T-helper 17 cell (primary cell): ENCODE data around the gene WFDC8. TPM values are rescaled to one million over a fixed set of nuclear protein-coding genes. Genes with fewer than 3 reads are reported as not detected.
A peak's percentile ranks its signal among the peaks of the same experiment; 100 is the strongest.
"Not testable (repeated sequence)": the region's sequence is repeated elsewhere in the genome, so short reads cannot be mapped to it uniquely, and the experiment has no call there.

Experiments
- ATAC-seq: fragments of 150-1000 bp; cut with Tn5 transposase; 2 replicates; pipeline ENCODE4 v1.10.0; 2021; ENCODE audit warnings: mild to moderate bottlenecking, moderate library complexity
- DNase-seq, 3 donors: peaks; one replicate each; pipeline versions ENCODE4 v3.0.0 to v3.0.0-alpha.2; 2020 to 2021
- H3K9me3 ChIP-seq: one replicate; pipeline ENCODE4 v1.7.0; 2013; ENCODE audit warnings: low read length, mild to moderate bottlenecking; ENCODE audit not compliant: control insufficient read depth, poor library complexity, severe bottlenecking
- H3K27ac Mint-ChIP-seq: one replicate; pipeline ENCODE4 v1.8.0; 2022; ENCODE audit warnings: mild to moderate bottlenecking, moderate library complexity, mixed read lengths
- H3K27me3 Mint-ChIP-seq: one replicate; pipeline ENCODE4 v1.8.0; 2022; ENCODE audit warnings: mixed read lengths
- H3K36me3 Mint-ChIP-seq: one replicate; pipeline ENCODE4 v1.8.0; 2022; ENCODE audit warnings: low read depth, mixed read lengths
- H3K4me1 Mint-ChIP-seq: one replicate; pipeline ENCODE4 v1.8.0; 2022; ENCODE audit warnings: mild to moderate bottlenecking, mixed read lengths
- H3K4me3 Mint-ChIP-seq: one replicate; pipeline ENCODE4 v1.8.0; 2022; ENCODE audit warnings: mild to moderate bottlenecking, moderate library complexity, mixed read lengths
- total RNA-seq, 4 donors: library from RNA in 2 of 4; stranded (reverse) in 2 of 4; gene quantifications; one replicate each; pipeline ENCODE4 v1.2.3 and lab custom pipeline; 2022 to 2026

Gene WFDC8
- total RNA-seq (not detected), total RNA-seq (lab: John Stamatoyannopoulos, UW) (0 reads per million in 2 donors)

DNA sequence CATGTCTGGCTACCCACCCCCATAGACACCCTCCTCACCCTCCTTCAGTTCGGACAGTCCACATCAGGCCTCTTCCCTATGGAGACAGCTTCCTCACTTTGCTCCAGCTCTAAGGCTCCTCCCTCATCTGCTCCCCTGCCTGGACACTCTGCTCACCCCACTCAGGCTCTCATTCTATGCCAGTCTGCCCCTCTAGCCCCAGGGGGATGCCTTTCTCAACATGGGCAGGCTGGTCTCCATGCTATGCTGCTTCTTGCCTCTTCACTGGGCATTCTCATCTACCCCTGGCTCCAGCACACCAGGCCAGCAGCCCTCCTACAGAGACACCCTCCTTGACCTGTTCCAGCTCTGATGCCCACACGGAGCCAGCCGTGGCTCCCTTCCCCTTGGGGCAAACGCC is at the start of gene WFDC8:
TSS of gene WFDC8 (minus strand) at position 101 of the 400 bp plus-strand sequence. CDS start at position 64, 37 bp downstream.
- Mint-ChIP-seq H3K27ac (no peak within 1 kb of the TSS), H3K36me3 (no peaks in the 10 kb centered on the region), H3K27me3 (peaks cover 38% of the 10 kb centered on the region), H3K4me3 (no peak within 1 kb of the TSS), H3K4me1 (no peaks in the 10 kb centered on the region)
- no peak for ATAC-seq
- H3K9me3 ChIP-seq = no peaks in the 10 kb centered on the region
- DNase-seq = no peak

- Mint-ChIP-seq H3K27ac (no peak overlapping the region), H3K4me3 (no peak overlapping the region), H3K27me3 (peaks cover 31% of the 10 kb centered on the region), H3K36me3 (no peaks in the 10 kb centered on the region), H3K4me1 (peaks cover 5% of the 10 kb centered on the region)
- DNase-seq (no peak), ATAC-seq (no peak)
- H3K9me3 ChIP-seq = peaks cover 3% of the 10 kb centered on the region
Observed at GRCh38 chr20:45626540-45626939, 47.5 kb upstream of the WFDC8 start.

DNA sequence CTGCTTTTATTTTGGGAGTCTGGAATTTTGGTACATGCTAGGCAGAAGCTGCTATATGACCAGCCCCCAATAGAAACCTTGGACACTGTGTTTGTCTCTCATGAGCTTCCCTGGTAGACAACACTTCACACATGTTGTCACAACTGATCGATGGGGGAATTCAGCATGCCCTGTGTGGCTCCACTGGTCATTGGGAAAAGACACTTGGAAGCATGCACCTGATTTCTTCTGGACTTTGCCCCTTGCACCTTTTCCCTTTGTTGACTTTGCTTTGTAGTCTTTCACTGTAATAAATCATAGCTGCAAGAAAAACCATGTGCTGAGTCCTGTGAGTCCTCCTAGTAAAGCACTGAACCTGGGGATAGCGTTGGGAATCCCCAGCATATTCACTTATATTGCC is 42.5 kb upstream of the WFDC8 start:
- DNase-seq (no peak), ATAC-seq (no peak)
- Mint-ChIP-seq H3K27ac (no peak overlapping the region), H3K27me3 (peaks cover 6% of the 10 kb centered on the region), H3K36me3 (no peaks in the 10 kb centered on the region), H3K4me3 (no peak overlapping the region), H3K4me1 (no peaks in the 10 kb centered on the region)
- H3K9me3 ChIP-seq = no peaks in the 10 kb centered on the region

DNA sequence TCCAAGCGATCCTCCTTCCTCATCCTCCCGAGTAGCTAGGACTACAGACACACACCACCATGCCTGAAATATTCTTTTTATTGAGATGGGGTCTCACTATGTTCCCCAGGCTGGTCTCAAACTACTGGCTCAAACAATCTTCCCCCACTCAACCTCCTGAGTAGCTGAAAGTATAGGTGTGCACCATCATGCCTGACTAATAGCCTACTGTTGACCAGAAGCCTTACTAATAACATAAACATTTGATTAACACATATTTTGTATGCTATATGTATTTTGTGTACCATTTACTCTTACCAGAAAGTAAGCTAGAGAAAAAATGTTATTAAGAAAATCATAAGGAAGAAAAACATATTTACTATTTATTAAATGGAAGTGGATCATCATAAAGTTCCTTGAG is 38.5 kb upstream of the WFDC8 start:
- no peaks in the 10 kb centered on the region for H3K36me3 Mint-ChIP-seq
- no peaks in the 10 kb centered on the region for H3K4me1 Mint-ChIP-seq
- peaks cover 13% of the 10 kb centered on the region for H3K27me3 Mint-ChIP-seq
- no peak for DNase-seq
- no peak overlapping the region for H3K27ac Mint-ChIP-seq
- H3K4me3 Mint-ChIP-seq = no peak overlapping the region
- no peaks in the 10 kb centered on the region for H3K9me3 ChIP-seq
- no peak for ATAC-seq

GRCh38 chr20:45612314-45612713 is 33.2 kb upstream of the WFDC8 start:
- no peak overlapping the region for H3K4me3 Mint-ChIP-seq
- no peaks in the 10 kb centered on the region for H3K4me1 Mint-ChIP-seq
- no peaks in the 10 kb centered on the region for H3K36me3 Mint-ChIP-seq
- ATAC-seq = no peak
- peaks cover 21% of the 10 kb centered on the region for H3K27me3 Mint-ChIP-seq
- no peak for DNase-seq
- H3K27ac Mint-ChIP-seq = no peak overlapping the region
- no peaks in the 10 kb centered on the region for H3K9me3 ChIP-seq

DNA sequence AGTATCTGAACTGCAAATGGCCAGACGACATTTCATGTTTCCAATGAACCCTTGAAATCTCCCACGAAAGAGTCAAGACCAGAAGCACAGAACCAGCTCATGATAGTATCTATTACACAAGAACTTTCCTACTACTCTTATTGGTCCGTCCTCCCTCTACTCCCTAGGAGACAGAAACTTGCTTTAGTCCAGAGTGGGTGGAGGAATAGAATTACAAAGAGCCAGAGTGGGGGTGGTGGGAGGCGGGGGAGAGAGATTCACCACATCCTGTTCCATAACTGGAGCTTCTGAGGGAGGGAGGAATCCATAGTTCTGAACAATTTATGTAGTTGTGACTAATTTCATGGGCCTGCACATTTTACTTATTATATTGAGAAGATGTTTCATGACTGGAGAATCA is 32.0 kb upstream of the WFDC8 start:
- no peak for ATAC-seq

DNA sequence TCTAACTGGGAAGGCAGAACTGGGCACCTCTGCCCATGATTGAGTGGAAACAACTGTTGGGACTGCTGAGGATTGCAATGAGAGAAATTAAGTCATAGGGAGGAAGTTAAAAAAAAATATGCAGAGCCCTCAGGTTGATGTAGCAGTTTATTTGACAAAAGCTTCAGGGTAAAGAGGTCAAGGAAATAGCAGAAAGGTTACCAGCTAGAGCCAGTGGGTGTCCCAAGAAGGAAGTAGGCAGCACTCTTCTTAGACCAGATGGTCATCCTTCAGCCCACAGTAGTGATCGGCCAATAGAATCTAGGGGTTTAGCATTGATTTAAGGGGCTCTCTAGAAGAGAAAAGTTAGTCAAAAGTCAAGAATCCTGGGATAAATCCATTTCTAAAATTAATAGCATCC is 28.7 kb upstream of the WFDC8 start:
- ATAC-seq (no peak), DNase-seq (no peak)
- H3K36me3 Mint-ChIP-seq = no peaks in the 10 kb centered on the region
- H3K27me3 Mint-ChIP-seq = peaks cover 12% of the 10 kb centered on the region
- H3K9me3 ChIP-seq = no peaks in the 10 kb centered on the region
- H3K27ac Mint-ChIP-seq = no peak overlapping the region
- H3K4me1 Mint-ChIP-seq = no peaks in the 10 kb centered on the region
- no peak overlapping the region for H3K4me3 Mint-ChIP-seq

More for the DNA sequence above, 32.0 kb upstream of the WFDC8 start:
- H3K9me3 ChIP-seq = no peaks in the 10 kb centered on the region
- H3K4me3 Mint-ChIP-seq = no peak overlapping the region
- DNase-seq = no peak
- no peaks in the 10 kb centered on the region for H3K4me1 Mint-ChIP-seq
- peaks cover 21% of the 10 kb centered on the region for H3K27me3 Mint-ChIP-seq
- H3K27ac Mint-ChIP-seq = no peak overlapping the region
- H3K36me3 Mint-ChIP-seq = no peaks in the 10 kb centered on the region

- no peak for ATAC-seq
- Mint-ChIP-seq H3K4me1 (no peaks in the 10 kb centered on the region), H3K27ac (no peak overlapping the region), H3K36me3 (no peaks in the 10 kb centered on the region), H3K4me3 (no peak overlapping the region), H3K27me3 (peaks cover 76% of the 10 kb centered on the region)
- no peaks in the 10 kb centered on the region for H3K9me3 ChIP-seq
- DNase-seq = no peak
Observed at GRCh38 chr20:45595235-45595634, 16.2 kb upstream of the WFDC8 start.

GRCh38 chr20:45593498-45593897 is 14.4 kb upstream of the WFDC8 start:
- no peak for ATAC-seq
- H3K9me3 ChIP-seq = no peaks in the 10 kb centered on the region
- H3K27ac Mint-ChIP-seq = no peak overlapping the region
- no peaks in the 10 kb centered on the region for H3K36me3 Mint-ChIP-seq
- no peak overlapping the region for H3K4me3 Mint-ChIP-seq
- H3K4me1 Mint-ChIP-seq = no peaks in the 10 kb centered on the region
- DNase-seq = no peak
- peaks cover 62% of the 10 kb centered on the region for H3K27me3 Mint-ChIP-seq

DNA sequence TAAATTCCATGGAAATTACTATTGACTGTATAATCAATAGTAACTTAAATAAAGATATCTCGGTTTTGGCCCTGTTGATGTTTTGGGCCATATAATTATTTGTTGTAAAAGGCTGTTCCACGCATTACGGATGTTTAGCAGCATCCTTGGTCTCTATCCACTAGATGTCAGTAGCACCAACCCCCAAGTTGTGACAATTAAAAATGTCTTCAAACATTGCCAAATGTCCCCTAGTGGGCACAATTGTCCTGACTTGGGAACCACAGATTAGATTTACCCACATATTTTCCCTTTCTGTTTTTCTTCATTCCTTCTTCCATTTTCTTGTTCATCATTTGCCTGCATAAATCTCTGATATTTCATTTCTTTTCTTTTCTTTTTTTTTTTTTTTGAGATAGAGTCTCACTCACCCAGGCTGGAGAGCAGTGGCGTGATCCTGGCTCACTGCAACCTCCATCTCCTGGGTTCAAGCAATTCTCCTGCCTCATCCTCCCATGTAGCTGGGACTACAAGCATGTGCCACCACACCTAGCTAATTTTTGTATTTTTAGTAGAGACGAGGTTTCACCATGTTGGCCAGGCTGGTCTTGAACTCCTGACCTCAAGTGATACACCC is 13.6 kb upstream of the WFDC8 start:
- Mint-ChIP-seq H3K27me3 (peaks cover 54% of the 10 kb centered on the region), H3K27ac (no peak overlapping the region), H3K4me3 (no peak overlapping the region), H3K36me3 (no peaks in the 10 kb centered on the region), H3K4me1 (no peaks in the 10 kb centered on the region)
- DNase-seq (no peak), ATAC-seq (peak; percentile 69)
- H3K9me3 ChIP-seq = no peaks in the 10 kb centered on the region

DNA sequence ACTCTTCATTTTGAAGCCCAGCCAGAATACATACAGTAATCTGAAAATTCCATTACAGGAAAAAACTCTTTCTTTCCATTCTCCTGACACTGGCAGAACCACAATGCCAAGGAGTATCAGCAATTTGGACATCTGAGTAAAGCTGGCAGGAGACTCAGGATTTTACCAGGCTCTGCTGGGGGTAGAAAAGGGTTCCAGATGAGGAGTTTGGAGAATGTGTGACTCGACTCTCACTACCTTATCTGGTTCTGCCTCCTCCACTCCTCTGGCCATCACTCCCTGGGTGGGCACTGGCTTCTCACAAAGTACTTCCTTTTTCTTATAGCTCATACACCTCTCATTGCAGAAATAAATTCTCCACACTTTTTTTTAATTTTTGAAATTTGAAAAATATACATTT is 10.6 kb upstream of the WFDC8 start:
- Mint-ChIP-seq H3K4me1 (no peaks in the 10 kb centered on the region), H3K27ac (no peak overlapping the region)

GRCh38 chr20:45588800-45589199 is 9.7 kb upstream of the WFDC8 start:
- Mint-ChIP-seq H3K27ac (no peak overlapping the region), H3K4me1 (no peaks in the 10 kb centered on the region), H3K4me3 (no peak overlapping the region), H3K27me3 (peaks cover 24% of the 10 kb centered on the region), H3K36me3 (no peaks in the 10 kb centered on the region)
- DNase-seq (no peak), ATAC-seq (no peak)
- no peaks in the 10 kb centered on the region for H3K9me3 ChIP-seq

More for the DNA sequence above, 10.6 kb upstream of the WFDC8 start:
- DNase-seq (no peak), ATAC-seq (no peak)
- no peak overlapping the region for H3K4me3 Mint-ChIP-seq
- no peaks in the 10 kb centered on the region for H3K36me3 Mint-ChIP-seq
- peaks cover 30% of the 10 kb centered on the region for H3K27me3 Mint-ChIP-seq
- no peaks in the 10 kb centered on the region for H3K9me3 ChIP-seq

- not testable (repeated sequence) for H3K9me3 ChIP-seq, H3K4me3 Mint-ChIP-seq, DNase-seq, H3K4me1 Mint-ChIP-seq, ATAC-seq, H3K27ac Mint-ChIP-seq, H3K36me3 Mint-ChIP-seq
- peaks cover 14% of the 10 kb centered on the region for H3K27me3 Mint-ChIP-seq
Observed at GRCh38 chr20:45585986-45586385, 6.9 kb upstream of the WFDC8 start.

DNA sequence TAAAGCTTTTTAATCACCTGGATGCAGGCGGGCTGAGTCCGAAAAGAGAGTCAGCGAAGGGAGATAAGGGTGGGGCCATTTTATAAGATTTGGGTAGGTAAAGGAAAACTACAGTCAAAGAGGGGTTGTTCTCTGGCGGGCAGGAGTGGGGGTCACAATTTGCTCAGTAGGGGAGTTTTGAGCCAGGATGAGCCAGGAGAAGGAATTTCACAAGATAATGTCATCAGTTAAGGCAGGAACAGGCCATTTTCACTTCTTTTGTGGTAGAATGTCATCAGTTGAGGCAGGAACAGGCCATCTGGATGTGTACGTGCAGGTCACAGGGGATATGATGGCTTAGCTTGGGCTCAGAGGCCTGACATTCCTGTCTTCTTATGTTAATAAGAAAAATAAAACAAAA is 5.2 kb upstream of the WFDC8 start:
- not testable (repeated sequence) for H3K36me3 Mint-ChIP-seq, H3K27ac Mint-ChIP-seq, H3K4me3 Mint-ChIP-seq, ATAC-seq, H3K9me3 ChIP-seq, DNase-seq, H3K4me1 Mint-ChIP-seq
- H3K27me3 Mint-ChIP-seq = peaks cover 28% of the 10 kb centered on the region
